Measurements from ENCODE around the gene ROBO1.
A peak's percentile ranks its signal among the peaks of the same experiment; 100 is the strongest.
"Not testable (repeated sequence)": the region's sequence is repeated elsewhere in the genome, so short reads cannot be mapped to it uniquely, and the experiment has no call there.

ROBO1 gene

DNA sequence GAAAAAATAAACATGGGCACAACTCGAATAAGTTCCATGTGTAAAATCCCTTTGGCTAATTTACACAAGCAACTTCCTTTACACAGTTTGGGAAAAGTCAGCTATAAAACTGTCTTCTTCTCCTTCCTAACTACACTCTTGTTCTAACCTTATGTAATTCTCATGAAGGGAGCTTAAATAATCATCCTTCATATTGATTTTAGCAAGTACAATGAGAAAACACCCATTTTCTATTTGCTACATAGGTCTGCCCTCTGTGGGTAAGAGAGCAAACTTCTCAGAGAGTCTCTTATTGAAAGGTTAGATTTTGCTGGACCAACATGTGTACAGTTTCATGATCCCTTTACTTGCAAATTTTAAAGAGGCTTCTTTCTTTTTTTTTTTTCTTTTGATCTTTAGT is 398.5 kb downstream of the ROBO1 start:
- no peak for DNase-seq (ENCODE audit: low spot score)

DNA sequence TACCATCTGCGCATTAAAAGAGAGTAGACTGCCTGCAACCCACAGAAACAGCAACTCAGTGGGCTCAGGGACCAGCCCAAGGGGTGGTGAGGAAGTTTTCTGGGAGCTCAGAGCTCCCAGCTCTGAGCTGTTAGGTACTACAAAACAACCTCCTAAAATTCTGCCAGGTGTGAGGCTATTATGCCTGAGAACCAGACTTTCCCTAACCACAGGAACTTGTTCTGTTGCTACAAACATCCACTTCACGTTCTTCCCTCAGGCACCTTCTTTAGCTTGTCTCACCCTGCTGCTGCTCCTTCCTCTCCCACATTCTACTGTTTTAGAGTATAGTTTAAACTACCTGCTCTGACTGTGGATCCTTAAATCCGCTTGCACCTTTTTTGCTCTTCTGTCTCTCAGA is 399.4 kb downstream of the ROBO1 start:
- no peak for DNase-seq (ENCODE audit: low spot score)

DNA sequence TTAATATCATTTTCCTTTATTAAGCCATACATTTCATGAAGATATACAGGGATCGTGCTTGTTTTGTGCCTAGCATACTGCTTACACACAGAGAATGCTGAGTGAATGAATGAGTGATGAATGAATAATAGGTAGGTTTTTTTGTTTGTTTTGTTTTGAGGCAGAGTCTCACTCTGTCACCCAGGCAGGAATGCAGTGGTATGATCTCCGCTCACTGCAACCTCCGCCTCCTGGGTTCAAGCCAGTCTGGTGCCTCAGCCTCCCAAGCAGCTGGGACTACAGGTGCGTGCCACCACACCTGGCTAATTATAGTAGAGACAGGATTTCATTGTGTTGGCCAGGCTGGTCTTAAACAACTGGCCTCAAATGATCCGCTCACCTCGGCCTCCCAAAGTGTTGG is 400.0 kb downstream of the ROBO1 start:
- DNase-seq (ENCODE audit: low spot score): no peak

DNA sequence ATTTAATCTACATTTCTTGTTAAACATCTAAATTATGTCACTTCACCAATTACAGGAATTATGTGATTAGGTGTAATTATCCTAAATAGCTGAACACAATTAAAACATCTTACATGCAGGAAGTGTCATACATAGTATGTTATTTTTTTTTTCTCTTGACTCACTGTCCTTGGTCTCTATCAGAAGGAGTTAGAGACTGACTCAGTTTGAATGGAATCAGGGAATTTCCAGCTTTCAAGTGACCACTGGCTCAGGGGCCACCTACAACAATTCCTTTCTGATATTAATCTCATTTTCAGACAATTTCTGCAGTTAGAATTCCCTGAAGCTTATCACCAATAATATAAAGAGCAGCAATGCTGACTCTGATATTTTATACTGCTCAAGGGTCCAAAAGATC is 400.7 kb downstream of the ROBO1 start:
- DNase-seq (ENCODE audit: low spot score): no peak

DNA sequence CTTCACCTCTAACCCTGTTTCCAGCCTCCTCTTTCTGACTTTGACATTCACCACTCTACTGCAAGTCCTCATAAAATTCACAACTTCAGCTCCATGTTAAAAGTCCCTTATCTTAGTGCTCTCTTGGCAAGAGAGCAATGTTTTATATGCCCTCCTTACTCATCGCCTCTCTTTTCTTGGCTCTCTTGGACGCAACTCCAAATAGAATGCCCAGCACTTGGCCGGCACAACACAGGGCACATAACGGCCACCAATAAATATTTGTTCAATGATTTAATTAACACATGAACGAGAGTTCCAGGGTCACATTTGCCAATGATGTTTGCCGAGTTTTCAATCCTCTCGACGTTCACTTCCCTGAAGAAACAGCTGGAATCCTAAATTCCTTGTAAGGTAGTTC is 401.4 kb downstream of the ROBO1 start:
- no peak for DNase-seq (ENCODE audit: low spot score)

DNA sequence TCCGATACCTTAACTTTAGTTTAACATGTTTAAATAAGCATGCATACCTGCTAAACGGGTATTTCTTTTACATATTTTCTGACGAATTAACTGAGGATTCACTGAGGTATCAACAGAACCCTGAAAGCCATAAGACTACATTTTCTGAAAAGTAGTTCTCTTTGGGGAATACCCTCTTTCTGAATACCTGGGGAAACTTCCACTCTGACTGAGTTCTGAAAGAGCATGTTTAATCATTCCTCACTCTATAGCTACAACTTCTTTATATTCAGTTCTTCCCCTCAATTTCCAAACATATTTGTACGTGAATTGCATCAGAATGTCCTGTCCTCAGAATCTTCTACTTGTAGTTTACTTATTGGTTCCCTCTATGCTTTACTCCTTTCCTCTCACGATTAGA is 403.0 kb downstream of the ROBO1 start:
- no peak for DNase-seq (ENCODE audit: low spot score)

DNA sequence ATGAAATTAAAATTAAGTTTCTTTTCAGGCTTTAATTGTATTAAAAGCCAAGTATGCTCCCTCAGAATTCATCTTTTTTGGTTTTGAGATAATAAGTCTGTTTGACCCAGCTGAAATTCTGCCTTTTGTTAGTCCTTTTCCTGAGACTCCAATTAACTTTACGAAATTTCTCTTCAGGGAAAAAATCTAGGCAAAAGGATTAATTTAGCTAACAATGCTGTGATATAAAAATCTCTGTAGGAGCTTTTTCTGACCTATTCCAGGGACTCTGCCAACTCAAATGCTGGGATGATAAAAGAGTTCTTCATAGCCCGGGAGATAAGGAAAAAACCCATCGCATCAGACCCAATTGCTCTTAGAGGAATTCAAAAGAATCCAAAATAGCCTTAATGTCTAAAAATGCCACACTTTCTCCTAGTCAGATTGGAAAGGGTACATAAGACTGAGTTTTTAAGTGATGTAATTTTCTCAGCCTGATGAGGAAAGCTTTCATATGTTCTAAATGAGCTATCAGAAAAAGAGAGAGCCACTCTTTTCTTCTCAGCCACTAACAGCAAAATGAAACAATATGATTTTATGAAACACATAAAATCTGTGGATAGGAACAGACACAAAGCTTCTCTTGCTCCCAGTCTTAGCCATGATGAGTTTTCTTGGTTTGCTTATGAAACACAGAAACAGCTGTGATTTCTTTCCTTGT is 405.1 kb downstream of the ROBO1 start:
- DNase-seq (ENCODE audit: low spot score): no peak

DNA sequence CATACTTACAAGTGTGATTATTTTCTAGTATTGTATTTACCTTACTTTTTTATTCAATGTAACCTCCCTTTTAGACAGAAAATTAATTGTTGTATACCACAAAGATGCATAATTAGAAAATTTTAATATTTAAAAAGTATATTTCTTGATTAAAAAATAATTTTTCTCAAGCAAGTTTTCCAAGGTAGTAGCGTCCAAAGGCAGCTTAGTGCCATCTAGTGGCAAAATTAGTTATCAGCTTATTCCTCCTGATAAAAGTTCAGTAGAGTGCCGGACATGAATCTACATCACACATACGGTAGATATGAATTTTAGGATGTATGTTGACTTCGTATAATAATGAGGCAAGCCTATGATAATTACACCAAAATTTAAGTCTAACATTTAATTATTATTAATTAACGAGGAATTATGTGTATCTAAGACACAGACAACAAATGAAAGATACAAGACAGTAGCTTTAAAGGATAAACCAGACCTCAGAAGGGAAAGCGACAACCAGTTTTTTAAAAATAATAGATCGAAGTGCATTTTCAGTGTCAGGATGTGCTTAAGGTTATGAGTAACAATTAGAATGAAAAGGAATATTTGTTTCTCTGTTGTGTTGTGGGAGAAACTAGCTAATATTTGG is 405.9 kb downstream of the ROBO1 start:
- DNase-seq (ENCODE audit: low spot score): peak; percentile 44

DNA sequence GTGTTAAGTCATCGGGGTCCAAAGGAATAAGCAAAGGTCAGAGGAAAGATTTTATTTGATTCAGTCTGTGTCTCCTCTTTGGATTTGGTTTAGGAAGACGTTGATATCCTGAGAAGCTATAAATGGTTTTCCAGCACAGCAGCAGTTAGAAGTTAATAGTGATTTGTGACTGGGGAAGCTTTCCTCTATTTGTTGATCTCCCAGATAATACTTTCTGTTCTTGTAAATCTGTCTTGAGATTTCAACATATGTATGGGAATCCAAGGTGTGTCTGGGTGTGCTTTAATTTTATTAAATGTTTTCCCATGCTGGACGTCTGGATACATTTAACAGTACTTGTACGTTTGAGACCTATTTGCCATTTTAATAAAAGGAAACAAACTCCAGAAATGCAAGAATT is 409.5 kb downstream of the ROBO1 start:
- no peak for DNase-seq (ENCODE audit: low spot score)

DNA sequence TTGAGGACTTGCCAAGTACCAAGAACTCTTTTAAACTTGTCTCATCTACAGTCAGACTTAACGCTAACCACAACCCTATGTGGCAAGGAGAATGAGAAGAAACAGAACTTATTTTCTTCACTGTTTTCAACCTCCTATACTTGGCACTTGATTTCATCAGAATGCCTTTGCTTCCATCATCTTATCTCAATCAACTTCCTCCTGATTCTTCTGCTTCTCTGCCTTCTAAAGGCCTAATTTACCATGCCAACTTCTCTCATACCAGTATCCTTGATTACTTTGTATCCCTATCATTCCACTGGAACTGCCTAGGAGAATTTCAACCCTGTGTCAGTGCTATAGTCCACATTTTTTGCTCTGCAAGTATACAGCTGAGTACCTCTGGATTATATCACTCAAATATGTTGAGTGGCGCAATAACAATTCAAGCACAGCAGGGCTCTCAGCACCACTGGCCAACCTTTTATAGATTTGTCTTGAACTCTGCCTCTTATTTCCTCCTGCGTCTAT is 413.6 kb downstream of the ROBO1 start:
- DNase-seq (ENCODE audit: low spot score): no peak

DNA sequence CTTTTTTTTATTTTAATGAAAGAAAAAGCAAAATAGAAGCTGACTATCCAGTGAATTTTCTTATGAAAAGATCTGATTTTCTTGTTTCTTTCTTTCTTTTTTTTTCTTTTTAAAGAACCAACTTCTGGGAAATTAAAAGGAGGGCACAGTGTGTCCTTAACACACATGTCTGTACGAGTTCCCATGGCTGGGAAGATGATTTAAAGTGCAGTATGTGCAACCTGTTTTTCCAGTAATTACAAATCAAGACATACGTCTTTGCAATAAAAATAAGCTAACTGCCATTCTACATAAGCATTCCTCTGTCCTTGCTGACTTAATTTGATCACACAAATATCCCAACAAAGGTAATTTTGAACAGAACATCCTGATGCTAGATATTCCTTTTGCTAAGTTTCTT is 416.1 kb downstream of the ROBO1 start:
- DNase-seq (ENCODE audit: low spot score): no peak

DNA sequence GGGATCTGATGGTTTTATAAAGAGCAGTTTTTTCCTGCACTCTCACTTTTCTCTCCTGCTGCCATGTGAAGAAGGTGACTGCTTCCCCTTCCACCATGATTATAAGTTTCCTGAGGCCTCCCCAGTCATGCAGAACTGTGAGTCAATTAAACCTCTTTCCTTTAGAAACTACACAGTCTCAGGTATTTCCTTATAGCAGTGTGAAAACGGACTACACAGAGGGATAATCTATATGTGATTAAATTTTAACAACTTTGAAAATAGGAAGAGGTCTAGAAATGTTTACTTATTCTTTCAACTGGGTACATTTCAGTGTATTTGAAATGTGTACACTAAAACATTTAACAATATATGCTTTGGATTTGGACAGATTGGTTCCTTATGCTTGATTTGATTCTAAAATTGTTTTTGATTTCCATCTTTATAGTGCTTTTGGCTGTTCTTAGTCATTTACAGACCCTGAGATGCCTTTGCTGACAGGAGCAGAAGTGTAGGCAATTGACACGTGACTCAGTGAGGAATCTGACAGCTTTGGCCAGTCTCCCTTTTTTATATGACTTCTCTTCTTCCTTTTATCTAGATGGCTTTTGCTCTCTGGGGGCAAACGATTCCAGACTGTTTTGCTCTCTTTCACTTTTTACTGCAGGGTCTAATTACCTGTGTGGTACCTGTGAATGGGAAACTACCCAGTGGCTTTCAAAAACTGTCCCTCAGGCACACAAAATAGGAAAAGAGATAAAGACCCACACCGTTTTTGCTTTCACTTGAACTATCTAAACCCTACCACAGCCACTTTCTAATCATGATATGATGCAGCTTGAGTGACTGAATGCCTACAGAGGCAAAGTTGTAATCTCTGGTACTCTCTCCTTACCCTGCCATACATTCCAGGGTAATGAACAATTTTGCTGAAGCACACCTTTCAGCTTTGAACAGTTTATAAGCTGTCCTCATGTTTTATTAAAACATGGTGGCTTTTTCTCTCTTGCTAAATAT is 422.6 kb downstream of the ROBO1 start:
- no peak for DNase-seq (ENCODE audit: low spot score)

DNA sequence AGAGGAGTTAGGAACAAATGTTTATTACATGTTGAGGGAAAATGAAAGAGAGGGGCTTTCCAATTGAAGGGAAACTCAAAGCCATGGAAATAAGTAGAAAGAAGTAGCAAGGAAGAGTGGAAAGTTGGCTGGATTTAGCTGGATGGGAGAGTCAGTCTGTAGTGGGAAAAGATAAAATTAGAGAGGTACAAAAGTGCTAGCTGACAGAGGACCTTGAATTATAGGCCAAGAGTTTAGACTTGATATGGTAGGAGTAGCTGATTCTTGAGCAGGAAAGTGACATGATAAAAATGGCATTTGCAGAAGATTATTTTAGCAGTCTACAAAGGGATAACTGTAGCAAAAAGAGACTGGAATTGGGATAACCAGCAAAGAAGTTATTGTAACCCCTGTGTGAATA is 425.8 kb downstream of the ROBO1 start:
- DNase-seq (ENCODE audit: low spot score): no peak

DNA sequence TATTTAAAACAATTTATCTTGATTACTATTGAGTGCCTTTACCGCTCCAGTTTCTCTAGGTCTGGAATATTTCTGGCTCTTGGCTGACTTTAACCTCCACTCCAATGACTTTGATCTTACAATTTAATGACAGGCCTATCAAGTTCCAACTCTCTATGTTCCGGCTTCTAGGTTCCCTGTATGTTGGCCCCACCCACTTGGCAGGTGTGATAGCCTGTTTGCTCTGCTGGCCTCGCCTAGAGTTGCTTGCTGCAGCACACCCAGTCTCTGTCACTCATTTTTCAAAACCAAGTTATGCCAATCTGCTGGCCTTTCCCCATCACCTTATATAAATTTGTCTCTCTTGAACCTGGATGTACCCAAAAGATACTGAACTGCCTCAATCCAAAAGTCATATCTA is 428.0 kb downstream of the ROBO1 start:
- no peak for DNase-seq (ENCODE audit: low spot score)

DNA sequence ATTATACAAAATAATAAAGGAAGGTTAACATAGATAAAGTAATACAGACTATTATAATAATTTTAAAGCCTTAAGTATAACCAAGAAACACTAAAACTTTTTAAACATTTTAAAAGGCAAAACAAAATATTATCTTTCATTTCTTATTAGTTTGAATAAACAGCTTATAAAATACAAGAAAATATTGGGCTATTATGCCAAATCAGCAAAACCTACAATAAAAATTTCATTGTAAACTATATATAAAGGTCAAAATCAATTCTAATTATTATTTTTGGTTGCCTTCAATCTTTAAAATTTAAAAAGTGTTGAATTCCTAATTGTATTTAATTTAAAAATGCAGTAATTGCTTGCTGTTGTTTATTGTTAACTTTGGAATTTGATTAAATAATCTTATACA is 430.0 kb downstream of the ROBO1 start:
- no peak for DNase-seq (ENCODE audit: low spot score)

DNA sequence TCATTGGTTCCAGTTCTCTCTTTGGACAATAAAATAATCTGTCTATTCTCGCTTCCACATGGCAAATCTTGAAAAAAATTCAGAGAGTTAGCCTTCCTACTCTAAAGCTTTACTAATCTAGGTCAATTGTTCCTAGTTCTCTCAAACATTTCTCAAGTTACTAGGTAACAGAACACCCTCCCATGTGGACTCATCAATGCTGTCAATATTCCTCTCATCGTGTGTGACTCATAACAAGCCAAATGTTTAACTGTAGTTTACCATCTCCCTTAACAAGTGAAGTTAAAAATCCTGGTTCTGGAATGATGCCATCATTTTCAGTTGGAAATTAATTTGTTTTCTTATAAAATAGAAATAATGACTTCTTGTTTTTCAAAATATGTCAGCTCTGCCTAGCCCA is 438.6 kb downstream of the ROBO1 start:
- no peak for DNase-seq (ENCODE audit: low spot score)

DNA sequence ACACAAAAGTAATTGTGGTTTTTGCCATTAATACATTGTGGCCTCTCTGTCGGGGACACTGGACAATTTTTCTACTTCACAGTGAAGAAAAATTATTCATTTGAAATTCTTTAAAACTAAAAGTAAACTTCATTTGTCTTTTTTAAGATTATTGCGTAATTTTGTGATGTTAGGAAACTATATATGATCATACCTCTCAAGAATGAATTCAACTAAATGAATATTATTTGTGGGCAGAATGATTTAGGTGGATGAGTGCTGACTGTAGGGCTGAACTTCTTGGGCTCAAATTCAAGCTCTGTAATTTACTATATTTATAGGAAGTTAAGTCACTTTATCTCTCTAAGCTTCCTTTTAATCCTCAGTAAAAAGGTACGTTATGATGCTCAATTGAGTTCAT is 441.2 kb downstream of the ROBO1 start:
- no peak for DNase-seq (ENCODE audit: low spot score)

DNA sequence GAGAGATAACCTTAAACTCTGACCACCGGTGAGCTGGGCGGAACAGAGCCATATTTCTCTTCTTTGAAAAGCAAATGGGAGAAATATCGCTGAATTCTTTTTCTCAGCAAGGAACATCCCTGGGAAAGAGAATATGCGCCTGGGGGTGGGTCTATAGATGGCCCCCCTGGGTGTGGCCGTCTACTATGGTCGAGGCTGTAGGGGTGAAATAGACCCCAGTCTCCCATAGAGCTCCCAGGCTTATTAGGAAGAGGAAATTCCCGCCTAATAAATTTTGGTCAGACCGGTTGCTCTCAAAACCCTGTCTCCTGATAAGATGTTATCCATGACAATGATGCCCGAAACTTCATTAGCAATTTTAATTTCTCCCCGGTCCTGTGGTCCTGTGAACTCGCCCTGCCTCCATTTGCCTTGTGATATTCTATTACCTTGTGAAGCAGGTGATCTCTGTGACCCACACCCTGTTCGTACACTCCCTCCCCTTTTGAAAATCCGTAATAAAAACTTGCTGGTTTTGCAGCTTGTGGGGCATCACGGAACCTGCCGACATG is 441.9 kb downstream of the ROBO1 start:
- not testable (repeated sequence) for DNase-seq (ENCODE audit: low spot score)

DNA sequence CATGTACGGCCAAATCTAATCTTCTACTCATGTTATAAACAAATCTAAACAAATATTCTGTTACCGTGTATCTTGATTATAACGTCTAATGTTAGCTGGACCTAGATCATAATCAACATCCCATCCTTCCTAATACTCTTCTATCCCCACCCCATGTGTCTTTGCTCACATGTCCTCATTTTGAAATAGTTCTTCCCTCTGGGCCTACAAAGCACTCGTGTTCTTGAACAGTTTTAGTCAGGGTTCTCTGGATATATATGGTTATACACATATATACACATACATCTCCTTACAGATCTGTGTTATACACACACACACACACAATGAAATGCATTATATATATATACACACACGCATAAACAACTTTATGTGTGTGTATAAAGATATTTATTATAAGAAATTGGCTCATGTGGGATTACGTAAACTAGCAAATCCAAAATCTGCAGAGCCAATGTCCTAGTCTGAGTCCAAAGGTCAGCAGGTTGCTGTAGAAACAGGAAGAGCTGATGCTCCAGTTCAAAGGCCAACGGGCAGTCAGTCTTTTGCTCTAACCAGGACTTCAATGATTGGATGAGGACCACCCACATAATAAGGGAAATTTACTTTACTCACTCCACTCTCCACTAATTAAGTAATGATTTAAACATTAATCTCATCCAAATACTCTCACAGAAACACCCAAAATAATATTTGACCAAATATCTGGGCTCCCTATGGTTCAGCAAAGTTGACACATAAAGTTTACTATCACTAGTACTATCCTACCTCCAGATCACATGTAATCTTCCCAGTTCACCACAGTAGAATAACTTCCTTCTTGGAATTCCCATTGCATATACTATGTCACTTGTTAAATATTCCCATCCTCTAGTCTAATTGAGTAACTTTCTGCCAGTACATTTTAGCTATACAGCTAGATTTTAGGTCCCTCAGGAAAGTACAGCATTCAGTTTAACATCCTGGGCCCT is 450.0 kb downstream of the ROBO1 start:
- no peak for DNase-seq (ENCODE audit: low spot score)

DNA sequence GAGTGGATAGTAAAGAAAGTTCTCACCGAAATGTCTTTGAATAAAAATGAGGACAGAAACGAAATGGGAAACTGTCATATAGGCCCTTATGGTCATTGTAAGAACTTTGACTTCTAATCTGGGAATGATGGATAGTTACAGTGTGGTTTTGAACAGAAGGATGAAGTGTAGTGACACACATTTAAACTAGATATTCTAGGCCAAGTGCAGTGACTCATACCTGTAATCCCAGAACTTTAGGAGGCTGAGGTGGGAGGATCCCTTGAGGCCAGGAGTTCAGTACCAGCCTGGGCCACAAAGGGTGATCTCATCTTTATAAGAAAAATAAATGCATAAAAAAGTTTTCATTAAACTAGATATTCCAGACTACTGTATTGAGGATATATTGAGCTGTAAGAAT is 452.8 kb downstream of the ROBO1 start:
- no peak for DNase-seq (ENCODE audit: low spot score)

DNA sequence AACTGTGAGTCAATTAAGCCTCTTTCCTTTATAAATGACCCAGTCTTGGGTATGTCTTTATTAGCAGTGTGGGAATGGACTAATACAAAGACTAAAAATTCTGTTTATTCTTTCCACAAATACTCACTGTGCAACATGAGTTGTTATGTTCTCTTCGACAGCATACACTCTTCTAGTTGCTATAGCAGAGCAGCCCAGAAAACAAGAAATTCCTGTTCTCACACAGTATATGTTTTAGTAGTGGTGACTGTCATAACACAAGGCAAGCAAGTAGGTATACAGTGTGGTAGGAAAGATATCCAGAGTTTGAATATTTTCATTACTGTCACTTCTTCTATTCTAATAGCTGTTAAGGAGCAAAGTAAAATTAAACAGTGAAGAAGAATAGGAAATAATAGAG is 453.3 kb downstream of the ROBO1 start:
- no peak for DNase-seq (ENCODE audit: low spot score)

Measured in kidney capillary endothelial cell (primary cell).